HepG2 (cell line): ENCODE results near the gene PAIP1. TPM values are rescaled to one million over a fixed set of nuclear protein-coding genes. Genes with fewer than 3 reads are reported as not detected.

Source experiments
- CHD2 ChIP-seq: IDR thresholded peaks from 2 replicates; pipeline ENCODE4 v1.6.1; 2011; ENCODE audit warnings: low read depth, low read length, improper control_type of control experiment
- KDM5B ChIP-seq: sonication (generic); formaldehyde crosslinking; IDR thresholded peaks from 2 replicates; pipeline ENCODE4 v1.4.0; 2020; ENCODE audit warnings: missing genetic modification reagents, mild to moderate bottlenecking, borderline replicate concordance
- POLR2A ChIP-seq, 2 experiments: IDR thresholded peaks; 2 replicates each; pipeline ENCODE4 v1.6.1; 2011; ENCODE audit warnings: low read depth in 2 of 2, low read length in 2 of 2, mild to moderate bottlenecking in 1 of 2, moderate library complexity in 1 of 2; ENCODE audit not compliant: insufficient read depth in 1 of 2
- TCF7 ChIP-seq: sonication (generic); IDR thresholded peaks from 2 replicates; pipeline ENCODE4 v1.6.1; 2016; ENCODE audit warnings: antibody characterized with exemption, low read depth
- YEATS2 ChIP-seq: sonication (generic); formaldehyde crosslinking; IDR thresholded peaks from 2 replicates; pipeline ENCODE4 v1.4.0; 2020; ENCODE audit warnings: missing genetic modification reagents, borderline replicate concordance
- ZBTB8A ChIP-seq: sonication (generic); formaldehyde crosslinking; IDR thresholded peaks from 2 replicates; pipeline ENCODE4 v1.4.0; 2020; ENCODE audit warnings: mild to moderate bottlenecking, low read depth, missing genetic modification reagents, borderline replicate concordance
- ZNF10 ChIP-seq: sonication (generic); formaldehyde crosslinking; IDR thresholded peaks from 2 replicates; pipeline ENCODE4 v1.4.0; 2020; ENCODE audit warnings: mild to moderate bottlenecking, low read depth, missing genetic modification reagents, borderline replicate concordance
- ZNF563 ChIP-seq: sonication (generic); formaldehyde crosslinking; IDR thresholded peaks from 2 replicates; pipeline ENCODE4 v1.8.0; 2022; ENCODE audit warnings: mild to moderate bottlenecking, moderate library complexity, missing genetic modification reagents
- polyA plus RNA-seq, 8 experiments: library from polyadenylated mRNA; depleted of rRNA in 3 of 8; stranded (reverse) in 7 of 8; unstranded in 1 of 8; fragments of >200 nt; fragmentation: Illumina TruSeq in 4 of 8; extraction: Trizol in 4 of 8; gene quantifications; 2 replicates each; pipeline versions ENCODE4 v1.2.1 to v1.2.3, GENCODE V29; 2011 to 2016; ENCODE audit warnings: low read depth in 4 of 8, missing spikeins in 1 of 8, mixed read lengths in 1 of 8; ENCODE audit not compliant: insufficient read depth in 1 of 8
- total RNA-seq, 5 experiments: library from RNA; depleted of rRNA; stranded (reverse); fragments of >200 nt; fragmentation: Illumina TruSeq; extraction: Trizol; gene quantifications; 2 replicates each; pipeline ENCODE4 v1.2.3, GENCODE V29; 2016; ENCODE audit warnings: low read depth in 1 of 5
- TF ChIP-seq, protein P1 (sequence below): sonication (generic); formaldehyde crosslinking; IDR thresholded peaks from 2 replicates; pipeline ENCODE4 v1.4.0; 2020; ENCODE audit warnings: missing genetic modification reagents, borderline replicate concordance
- TF ChIP-seq, protein P2 (sequence below): sonication (generic); formaldehyde crosslinking; IDR thresholded peaks from 2 replicates; pipeline ENCODE4 v1.4.0; 2020; ENCODE audit warnings: missing genetic modification reagents, low read depth, mild to moderate bottlenecking, borderline replicate concordance
- TF ChIP-seq, protein P3 (sequence below): sonication (generic); formaldehyde crosslinking; IDR thresholded peaks from 2 replicates; pipeline ENCODE4 v1.4.0; 2020; ENCODE audit warnings: missing genetic modification reagents
- TF ChIP-seq, protein P4 (sequence below): sonication (generic); formaldehyde crosslinking; conservative IDR thresholded peaks from 2 replicates; pipeline ENCODE4 v1.4.0; 2020; ENCODE audit warnings: mild to moderate bottlenecking, missing genetic modification reagents, moderate library complexity
- TF ChIP-seq, protein P5 (sequence below): sonication (generic); formaldehyde crosslinking; IDR thresholded peaks from 2 replicates; pipeline ENCODE4 v1.8.0; 2022; ENCODE audit warnings: mild to moderate bottlenecking, missing genetic modification reagents, moderate library complexity

The PAIP1 gene
- total and polyA plus RNA-seq, 2 of the 13 experiments (the other 11 are each of a cell fraction or from before 2014, with no cell fraction given): 96.6 to 116 TPM

DNA sequence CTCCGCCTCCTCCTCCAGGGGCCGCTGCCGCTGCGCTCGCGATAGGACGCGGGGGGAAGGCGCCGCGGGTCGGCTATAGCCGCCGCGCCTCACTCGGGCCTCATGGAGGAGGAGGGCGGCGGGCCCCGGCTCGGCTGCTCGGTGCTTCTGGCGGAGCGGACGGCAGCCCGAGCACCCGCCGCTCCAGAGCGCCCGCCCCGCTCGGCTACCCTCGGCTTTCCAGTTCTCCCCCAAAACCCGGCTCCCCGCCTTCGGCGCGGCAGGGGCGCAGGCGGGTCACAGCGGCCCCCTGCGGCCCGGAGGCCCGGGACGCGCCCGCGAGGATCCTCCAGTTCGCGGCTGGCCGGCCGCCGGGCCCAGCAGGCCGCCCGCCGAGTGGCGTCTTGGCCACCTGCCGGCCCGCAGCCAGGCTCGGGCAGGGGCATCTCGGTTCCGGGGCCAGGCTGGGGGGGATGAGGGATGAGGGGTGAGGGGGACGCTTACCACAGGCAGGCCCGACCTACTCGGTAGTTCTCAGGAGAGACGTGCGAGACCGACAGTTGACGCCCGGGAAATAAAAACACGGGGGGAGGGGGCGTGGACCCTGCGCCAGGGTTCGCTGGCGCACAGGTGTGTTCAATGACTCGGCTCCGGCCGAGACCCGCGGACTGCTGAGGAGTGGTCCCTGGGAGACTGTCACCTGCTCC is at the start of gene PAIP1 (continued):
- TF ChIP-seq, protein P1, sequence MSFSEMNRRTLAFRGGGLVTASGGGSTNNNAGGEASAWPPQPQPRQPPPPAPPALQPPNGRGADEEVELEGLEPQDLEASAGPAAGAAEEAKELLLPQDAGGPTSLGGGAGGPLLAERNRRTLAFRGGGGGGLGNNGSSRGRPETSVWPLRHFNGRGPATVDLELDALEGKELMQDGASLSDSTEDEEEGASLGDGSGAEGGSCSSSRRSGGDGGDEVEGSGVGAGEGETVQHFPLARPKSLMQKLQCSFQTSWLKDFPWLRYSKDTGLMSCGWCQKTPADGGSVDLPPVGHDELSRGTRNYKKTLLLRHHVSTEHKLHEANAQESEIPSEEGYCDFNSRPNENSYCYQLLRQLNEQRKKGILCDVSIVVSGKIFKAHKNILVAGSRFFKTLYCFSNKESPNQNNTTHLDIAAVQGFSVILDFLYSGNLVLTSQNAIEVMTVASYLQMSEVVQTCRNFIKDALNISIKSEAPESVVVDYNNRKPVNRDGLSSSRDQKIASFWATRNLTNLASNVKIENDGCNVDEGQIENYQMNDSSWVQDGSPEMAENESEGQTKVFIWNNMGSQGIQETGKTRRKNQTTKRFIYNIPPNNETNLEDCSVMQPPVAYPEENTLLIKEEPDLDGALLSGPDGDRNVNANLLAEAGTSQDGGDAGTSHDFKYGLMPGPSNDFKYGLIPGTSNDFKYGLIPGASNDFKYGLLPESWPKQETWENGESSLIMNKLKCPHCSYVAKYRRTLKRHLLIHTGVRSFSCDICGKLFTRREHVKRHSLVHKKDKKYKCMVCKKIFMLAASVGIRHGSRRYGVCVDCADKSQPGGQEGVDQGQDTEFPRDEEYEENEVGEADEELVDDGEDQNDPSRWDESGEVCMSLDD (CRISPR knock-in tag): peak; percentile 82
- TF ChIP-seq ZNF10: no peak
- TF ChIP-seq, protein P2, sequence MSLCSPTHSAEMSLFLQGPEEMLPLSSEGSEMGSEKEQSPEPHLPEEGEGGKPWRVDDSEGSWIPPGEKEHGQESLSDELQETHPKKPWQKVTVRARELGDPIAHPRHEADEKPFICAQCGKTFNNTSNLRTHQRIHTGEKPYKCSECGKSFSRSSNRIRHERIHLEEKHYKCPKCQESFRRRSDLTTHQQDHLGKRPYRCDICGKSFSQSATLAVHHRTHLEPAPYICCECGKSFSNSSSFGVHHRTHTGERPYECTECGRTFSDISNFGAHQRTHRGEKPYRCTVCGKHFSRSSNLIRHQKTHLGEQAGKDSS (CRISPR knock-in tag): peak; percentile 76
- TF ChIP-seq, protein P3, sequence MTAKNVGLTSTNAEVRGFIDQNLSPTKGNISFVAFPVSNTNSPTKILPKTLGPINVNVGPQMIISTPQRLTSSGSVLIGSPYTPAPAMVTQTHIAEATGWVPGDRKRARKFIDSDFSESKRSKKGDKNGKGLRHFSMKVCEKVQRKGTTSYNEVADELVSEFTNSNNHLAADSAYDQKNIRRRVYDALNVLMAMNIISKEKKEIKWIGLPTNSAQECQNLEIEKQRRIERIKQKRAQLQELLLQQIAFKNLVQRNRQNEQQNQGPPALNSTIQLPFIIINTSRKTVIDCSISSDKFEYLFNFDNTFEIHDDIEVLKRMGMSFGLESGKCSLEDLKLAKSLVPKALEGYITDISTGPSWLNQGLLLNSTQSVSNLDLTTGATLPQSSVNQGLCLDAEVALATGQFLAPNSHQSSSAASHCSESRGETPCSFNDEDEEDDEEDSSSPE (CRISPR knock-in tag): peak; percentile 41
- 0 out of 2 replicates have a peak, but pooled peaks have one; percentile 18 for TF ChIP-seq YEATS2 (CRISPR knock-in tag)
- peak; percentile 89 for TF ChIP-seq CHD2
- peak; percentile 78 for TF ChIP-seq ZNF563 (CRISPR knock-in tag)
- no peak for TF ChIP-seq TCF7
- TF ChIP-seq, protein P4, sequence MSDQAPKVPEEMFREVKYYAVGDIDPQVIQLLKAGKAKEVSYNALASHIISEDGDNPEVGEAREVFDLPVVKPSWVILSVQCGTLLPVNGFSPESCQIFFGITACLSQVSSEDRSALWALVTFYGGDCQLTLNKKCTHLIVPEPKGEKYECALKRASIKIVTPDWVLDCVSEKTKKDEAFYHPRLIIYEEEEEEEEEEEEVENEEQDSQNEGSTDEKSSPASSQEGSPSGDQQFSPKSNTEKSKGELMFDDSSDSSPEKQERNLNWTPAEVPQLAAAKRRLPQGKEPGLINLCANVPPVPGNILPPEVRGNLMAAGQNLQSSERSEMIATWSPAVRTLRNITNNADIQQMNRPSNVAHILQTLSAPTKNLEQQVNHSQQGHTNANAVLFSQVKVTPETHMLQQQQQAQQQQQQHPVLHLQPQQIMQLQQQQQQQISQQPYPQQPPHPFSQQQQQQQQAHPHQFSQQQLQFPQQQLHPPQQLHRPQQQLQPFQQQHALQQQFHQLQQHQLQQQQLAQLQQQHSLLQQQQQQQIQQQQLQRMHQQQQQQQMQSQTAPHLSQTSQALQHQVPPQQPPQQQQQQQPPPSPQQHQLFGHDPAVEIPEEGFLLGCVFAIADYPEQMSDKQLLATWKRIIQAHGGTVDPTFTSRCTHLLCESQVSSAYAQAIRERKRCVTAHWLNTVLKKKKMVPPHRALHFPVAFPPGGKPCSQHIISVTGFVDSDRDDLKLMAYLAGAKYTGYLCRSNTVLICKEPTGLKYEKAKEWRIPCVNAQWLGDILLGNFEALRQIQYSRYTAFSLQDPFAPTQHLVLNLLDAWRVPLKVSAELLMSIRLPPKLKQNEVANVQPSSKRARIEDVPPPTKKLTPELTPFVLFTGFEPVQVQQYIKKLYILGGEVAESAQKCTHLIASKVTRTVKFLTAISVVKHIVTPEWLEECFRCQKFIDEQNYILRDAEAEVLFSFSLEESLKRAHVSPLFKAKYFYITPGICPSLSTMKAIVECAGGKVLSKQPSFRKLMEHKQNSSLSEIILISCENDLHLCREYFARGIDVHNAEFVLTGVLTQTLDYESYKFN (CRISPR knock-in tag): no peak
- TF ChIP-seq, protein P5, sequence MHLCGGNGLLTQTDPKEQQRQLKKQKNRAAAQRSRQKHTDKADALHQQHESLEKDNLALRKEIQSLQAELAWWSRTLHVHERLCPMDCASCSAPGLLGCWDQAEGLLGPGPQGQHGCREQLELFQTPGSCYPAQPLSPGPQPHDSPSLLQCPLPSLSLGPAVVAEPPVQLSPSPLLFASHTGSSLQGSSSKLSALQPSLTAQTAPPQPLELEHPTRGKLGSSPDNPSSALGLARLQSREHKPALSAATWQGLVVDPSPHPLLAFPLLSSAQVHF (CRISPR knock-in tag): 0 out of 2 replicates have a peak, but pooled peaks have one; percentile 57
- no peak for TF ChIP-seq ZBTB8A (CRISPR knock-in tag)
- peak; percentile 54 to 72 for TF ChIP-seq POLR2A (IDR thresholded peaks at IDR 0.05; ENCODE audit: insufficient read depth in 1 of 2, low read depth in 2 of 2, low read length in 2 of 2)
- TF ChIP-seq KDM5B (CRISPR knock-in tag): peak; percentile 85; the same call in 1 of the 2 replicates
